Medulla oblongata (tissue), 1 donor: ENCODE data around the gene RTL1.

Experiments
- DNase-seq: peaks from one replicate; pipeline ENCODE4 v3.0.0-alpha.2; 2015; ENCODE audit errors: extremely low spot score

Gene RTL1

DNA sequence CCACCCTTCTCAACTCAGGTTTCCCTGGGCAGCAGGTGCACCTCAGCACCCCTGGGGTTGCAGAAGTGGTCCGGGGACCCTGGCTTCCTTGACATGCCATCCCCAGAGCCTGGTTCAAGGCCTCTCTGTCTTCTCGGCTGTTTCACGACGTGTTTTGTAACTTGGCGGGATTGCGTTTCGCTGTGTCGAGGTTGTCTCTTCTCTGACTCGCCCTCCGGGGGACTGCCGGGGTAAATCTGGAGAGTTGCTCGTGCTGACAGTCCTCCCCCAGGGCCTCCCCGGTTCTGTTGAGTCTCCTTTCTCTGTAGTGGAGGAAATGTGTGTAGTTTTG is 52.0 kb downstream of the RTL1 start:
- DNase-seq = no peak

DNA sequence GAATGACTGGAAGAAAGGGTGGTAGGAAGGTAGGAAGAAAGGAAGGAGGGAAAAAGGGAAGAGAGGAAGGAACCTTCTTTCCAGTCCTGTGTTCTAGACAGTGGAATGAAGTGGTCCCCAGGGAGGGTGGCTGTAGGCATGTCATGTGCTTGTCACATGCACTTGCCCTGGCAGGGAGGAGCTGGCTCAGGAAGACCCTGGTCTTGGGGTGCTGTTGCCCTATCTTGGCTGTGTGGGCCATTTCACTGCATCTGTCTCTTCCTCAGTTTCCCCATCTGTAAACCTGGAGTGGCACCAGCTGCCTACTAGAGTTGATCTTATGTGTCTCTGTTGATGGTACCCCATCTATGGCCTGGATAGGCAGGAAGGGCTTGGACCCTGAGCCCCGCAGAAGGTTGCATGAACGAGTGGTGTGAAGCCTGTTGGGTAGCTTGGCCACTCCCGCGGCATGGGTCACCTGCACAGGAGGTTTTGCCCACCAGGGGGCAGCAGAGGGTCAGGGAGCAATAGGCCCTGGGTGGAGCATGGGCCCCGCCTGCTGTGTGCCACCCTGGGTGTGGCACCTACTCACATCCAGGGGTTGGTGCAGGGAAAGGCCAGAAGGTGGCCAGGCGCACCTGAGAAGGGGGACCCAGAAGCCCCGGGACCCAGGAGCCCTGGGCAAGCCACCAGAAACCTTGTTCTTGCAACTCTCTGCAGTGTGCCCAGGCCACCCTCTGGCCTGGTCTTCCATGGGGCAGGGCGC is 52.5 kb downstream of the RTL1 start:
- DNase-seq = peak; percentile 41

DNA sequence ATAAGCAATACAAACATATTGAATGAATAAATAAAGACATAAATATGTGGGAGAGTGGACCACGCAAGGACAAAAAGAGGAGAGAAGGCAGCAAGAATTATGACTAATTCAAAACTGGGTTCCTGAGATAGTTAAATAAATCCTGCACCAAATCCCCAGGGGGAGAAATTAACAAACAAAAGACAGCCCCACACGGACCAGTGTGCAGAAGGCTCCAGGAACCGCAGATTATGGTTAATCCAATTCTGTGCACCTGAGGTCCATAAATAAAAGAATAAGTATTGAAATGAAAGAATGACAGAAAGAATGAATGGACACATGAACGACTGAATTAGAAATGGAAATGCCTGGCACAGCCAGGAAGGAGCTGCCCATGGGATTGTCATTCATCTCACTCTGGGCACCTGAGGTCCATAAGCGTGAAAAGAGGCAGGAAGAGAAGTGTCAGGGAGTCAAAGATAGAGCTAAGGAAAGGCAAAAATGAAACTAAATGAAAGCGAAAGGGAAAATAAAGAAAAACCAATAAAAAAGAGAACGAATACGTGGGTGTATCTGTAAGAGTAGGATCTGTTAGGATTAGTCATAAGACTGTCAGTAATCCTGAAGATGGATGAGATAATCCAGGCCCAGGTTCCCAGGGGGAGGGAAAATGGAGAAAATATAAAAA is 54.3 kb downstream of the RTL1 start:
- DNase-seq = no peak

DNA sequence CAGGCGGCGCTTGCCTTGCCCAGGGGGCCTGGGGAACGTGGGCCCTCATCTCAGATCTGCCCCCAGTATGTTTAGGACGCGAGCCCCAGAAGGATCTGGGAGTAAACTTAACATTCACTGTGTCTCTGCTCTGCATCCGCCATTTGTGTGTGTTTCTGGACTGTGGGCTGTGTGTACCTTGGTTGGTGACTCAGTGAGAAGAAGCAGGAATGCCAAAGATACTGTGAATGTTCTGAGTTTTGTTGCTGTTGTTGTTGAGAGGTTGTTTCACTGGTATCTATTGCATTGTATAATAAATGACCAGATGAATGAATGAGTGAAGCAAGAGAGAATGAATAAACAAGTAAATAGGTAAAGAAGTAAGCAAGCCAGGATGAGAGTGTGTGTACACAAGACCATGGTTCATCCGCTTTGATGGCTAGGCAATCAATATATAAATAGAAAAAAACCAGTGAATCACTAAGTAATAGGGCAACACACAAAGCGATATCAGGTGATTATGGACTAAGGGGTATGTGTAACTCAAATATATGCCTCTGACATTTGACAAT is 57.1 kb downstream of the RTL1 start:
- DNase-seq = no peak

DNA sequence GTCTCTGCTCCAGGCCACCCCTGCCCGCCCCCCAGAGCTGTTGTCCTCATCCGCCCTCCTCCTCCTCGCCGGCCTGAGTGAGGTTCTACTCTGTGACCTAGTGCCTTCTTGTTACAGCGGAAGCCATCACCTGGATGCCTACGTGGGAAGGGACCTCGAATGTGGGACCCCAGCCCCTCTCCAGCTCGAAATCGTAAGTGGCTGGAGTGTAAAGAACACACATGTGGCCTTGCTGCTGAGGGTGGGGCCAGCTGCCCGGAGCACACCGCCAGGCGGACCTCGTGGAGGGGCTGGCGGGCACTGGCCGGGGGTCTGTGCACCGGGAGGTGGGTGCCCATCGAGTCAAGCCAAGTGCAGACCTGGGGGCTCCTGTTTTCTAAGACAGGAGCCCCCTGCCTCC is 58.2 kb downstream of the RTL1 start:
- no peak for DNase-seq

DNA sequence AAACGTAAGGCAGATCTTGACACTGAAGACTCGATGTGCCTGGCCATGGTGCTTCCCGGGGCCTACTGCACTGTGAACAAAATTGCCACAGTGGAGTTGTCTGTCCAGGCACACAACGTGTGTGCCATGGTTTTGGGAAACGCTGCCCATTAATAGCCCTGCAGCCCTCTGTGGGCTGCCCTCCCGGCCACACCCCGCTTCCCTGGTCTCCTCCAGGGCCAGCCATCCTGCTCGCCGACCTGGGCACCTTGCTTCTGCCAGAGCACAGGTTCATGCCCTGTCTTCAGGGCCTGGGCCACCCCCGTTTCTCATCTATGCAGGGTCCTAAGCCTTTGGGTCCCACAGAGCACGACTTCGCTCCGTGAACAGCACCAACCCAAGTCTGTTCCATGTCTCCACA is 58.7 kb downstream of the RTL1 start:
- no peak for DNase-seq

DNA sequence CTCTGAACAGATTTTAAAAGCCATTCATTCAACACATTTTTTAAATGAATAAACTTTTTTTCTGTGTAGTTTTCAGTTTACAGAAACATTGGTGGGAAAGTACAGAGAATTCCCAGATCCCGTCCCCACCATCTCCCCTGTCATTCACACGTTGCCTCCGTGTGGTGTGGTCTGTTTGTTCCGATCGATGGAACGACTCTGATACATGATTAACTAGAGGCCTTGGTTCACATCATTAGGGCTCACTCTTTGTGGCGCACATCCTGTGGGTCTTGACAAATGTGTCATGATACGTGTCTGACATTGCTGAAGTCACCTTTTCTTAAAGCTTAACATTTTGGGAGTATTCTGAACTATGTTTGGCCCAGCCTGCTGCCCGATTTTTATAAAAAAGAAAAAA is 59.1 kb downstream of the RTL1 start:
- DNase-seq = no peak

DNA sequence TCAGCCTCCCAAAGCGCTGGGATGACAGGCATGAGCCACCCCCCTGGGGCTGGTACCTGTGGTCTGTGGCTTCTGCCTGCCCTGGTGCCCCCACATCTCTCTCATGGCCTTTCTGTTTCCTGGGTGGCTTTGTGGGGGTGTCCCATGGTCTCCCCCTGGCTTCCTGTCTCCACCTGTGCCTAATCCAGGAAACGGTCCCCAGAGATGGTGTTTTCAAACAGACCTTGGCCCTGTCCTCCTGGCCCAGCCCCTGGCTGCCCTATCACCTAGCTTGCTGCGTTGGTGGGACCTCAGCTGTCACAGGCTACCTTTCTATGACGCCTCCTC is 59.5 kb downstream of the RTL1 start:
- no peak for DNase-seq

DNA sequence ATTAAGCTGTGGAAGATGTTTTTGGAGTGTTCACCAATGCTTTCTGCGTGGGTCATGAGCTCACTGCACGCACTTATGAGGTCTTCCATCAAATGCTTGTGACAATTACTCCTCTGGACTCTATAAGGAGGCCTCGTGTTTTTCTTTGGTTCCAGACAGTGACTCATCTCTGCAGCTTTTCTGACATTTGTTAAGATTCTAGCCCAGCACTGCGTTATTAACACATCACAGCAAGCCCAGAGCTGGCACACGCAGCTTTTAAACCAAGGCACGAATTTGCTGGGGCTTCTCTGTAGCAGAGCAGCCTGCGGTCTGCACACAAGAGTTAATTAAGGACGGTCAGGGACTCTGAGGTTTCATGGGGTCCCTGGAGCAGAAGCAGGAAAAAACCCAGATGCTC is 60.7 kb downstream of the RTL1 start:
- peak; percentile 7 for DNase-seq

DNA sequence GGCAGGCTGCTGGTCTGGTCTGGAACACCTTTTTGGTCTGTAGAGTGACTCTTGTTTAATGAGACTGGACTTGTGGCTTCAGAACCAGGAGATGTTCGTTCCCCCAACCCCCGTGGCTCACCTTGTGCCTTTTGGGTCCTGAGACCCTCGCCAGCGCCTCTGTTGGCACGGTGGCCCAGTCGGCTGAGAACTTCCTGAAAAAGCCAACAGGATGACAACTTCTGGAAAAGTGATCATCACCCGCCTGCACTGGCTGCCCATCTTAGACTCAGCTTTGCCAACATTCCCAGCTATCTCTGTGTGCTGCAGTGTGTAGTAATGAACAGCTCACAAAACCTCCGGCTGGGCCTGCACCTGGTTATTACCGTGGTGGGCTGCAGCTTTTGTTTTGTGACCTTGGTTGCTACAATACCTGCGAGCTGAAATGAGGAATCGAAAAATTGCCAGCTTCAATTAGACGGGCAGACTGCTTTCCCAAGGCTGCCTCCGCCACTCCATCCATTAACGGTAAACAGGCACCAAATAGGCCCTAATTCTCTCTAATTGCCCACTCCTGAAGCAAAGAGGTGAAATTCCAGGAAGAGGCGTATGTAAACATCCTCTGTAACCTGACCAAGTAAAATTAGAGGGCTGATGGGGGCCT is 61.6 kb downstream of the RTL1 start:
- DNase-seq = no peak

DNA sequence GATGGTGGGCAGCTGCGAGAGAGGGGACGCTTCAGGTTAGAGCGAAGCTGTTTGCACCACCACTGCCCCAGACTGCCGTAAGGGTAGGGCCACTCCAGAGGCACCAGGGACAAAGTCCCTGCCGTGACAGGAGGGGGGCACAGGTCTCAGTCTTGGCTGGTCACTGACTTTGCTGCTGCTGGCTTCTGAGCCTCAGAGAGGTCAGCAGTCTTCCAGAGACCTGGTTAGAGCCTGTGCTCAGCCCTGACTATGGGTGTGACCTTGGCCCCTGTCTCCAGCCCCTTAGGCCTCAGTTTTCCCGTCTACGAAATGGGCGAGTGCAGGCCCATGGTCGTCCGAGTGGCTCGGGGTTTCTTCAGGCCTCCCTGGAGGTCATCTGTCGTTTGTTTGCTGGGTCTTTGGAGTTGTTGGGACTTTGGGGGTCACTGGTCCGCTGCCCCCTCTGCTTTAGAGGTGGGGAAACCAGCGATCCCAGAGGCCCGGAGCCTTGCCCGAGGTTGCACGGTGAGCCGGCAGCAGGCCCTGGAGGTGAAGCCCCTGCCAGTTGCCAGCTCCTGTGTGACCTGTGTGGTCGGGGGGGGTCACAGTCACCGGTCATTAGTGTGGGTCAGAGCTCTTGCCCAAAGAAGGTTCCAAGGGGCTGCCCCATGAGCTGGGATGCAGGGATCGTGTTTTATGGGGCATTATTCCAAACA is 62.3 kb downstream of the RTL1 start:
- DNase-seq = no peak

DNA sequence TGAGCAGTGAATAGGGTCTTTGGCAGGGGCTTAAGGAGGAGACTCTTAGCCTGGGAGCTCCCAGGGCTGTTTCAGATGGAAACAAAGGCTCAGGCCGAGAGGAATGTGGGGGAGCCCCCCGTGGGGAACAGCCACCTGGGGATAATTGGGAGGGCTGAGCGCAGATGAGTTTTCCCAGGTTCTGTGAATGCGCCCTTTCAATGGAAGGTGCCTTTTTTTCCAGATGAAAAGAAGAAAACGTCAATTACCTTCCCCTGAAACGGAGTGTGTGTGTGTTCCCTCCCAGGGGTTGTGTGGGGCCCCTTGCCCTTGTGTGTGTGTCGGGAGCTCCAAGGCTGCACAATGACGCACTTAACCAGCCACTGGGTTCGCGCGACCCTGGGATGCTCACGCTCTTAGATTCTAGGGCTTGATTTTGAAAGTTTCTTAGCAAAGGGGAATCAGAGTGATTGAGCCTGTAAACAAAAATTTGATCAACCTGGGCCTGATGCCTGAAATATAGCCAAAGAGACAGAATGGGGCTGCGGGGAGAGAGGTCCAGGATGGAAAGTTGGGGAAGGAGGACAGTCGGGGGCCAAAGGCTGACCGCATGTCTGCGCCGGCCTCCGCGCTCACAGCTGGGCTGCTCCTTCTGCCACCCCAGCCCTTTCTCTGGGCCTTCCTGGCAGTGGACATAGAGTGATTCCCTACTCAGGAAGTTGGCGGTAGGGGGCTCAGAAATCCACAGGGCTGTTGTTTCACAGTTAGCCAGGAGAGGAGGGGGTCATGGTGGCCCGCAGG is 63.0 kb downstream of the RTL1 start:
- no peak for DNase-seq

DNA sequence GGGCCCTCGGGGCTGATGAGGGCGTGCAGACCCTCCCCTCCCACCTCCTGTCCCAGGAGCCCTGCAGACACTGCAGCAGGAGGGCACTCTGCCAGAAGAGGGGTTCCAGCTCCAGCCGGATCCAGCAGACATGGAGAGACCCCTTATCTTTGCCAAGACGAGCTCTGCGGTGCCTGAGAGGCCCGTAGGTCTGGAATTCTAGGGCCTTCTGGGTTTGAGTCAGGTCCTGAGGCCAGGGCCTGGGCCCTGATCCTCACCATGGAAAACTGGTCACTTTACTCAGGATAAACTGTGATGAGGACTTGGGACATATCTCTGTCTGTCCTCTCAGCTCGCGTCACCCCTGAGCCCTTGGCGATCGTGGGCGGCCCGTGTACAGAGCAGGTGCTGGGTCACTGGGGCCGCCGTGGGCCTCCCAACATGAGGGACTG is 63.8 kb downstream of the RTL1 start:
- no peak for DNase-seq

DNA sequence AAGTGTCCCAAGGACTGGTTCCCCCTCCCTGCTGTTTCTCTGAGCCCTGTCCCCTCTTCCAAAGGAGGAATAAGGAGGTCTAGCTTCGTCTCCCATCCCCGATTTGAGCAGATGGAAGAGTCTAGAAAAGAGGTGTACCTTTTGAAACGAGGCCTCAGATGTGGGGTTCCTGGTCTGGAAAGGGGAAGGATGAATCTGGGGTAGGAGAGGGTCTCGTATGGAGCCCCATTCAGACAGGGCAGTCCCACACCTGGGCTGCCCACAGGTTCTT is 64.3 kb downstream of the RTL1 start:
- DNase-seq = no peak

DNA sequence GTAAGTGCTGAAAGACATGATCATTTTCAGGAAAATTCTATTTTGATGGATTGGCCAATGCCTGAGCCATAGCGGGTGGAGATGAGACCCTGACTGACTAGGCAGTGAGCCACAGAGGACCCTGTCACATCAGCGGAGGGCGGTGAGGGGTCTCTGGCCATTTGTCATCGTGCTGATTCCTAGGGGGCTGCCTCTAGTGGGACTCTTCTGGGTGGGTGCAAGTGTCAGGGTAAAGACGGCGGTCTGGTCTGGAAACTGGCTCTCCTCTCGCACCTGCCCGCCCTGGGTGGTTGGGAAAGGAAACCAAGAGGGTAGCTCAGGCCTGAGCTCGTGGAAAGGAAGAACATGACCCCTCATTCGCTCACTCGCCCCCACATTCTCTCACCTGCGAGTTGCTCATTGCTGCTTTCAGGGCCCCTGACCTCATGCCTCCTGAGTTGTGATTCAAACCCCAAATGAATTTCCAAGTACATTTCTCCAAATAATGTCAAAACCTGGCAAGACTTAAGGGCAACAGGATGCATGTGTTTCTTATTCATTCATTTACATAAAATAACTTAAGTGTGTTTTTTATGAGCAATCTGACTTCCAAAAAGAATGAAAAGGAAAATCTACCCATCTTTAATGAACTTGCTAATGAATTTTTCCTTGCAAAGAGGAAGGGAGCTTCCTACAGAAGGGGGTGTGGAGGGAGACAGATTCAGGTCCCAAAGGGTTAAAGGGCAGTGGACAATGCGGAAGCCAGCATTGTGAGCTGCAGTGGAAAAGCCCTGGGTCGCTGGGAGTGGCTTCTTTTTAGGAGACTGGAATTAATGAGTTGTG is 64.8 kb downstream of the RTL1 start:
- no peak for DNase-seq

DNA sequence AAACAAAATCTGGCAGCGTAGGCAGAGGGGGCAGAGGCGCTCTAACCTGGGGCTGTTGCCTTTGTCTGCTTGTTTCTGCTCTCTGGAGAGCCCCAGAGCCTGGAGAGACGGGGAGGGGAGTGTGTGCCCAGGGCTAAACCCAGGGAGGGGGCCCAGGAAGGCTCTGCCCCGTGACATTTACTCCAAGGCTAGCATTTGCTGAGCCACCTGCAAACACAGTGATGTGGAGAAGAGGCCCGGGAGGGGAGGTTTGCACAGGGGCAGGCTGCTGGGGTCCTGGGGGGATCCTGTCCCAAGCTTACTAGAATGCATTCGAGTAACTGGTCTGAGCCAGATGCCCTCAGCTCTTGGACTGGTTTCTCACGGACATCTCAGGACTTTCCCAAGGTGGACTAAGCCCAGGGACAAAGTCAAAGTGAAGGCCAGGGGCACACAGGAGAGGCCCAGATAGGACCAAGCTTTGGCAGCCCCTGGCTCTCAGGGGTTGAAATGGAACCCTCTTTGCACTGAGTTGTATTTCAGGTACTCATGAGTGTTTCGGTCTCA is 65.6 kb downstream of the RTL1 start:
- no peak for DNase-seq

DNA sequence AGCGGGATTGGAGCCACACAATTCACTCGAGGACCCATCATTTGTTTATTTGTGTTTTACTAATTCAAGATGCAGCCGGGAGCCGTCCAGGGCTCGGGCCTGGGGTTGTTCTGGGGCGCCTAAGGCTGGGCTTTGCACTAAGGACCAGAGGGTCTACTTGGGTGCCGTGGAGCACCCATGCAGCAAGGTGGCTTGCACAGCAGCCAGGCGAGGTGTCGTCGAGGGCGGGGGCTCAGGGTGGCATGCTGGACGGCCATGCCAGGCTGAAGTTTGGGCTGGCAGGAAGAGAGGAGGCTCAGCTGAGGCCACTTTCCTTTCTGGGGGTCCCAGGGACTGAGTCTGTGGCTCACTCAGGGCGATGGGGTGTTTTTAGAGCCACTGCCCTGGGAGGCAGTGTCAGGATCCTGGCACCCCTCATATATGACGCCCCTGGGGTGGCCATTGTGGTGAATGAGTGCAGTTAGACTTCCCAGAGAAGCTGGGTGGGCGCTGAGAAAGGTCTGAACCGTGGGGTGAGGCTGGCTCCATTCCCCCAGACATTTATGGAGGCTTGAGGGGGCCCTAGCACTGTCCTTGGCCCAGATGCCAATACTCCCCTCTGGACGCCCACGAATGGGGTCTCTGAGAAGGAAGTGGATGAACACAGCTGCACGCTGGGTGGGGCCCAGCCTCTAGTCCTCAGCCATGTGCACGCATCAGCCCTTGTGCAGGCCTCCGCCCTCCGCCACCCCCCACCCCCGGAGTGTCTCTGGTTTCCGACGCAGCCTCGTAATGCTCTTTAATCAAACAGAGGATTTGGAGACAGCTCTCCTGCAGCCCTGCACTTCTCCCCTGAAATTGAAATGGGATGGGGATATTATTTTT is 66.3 kb downstream of the RTL1 start:
- no peak for DNase-seq

DNA sequence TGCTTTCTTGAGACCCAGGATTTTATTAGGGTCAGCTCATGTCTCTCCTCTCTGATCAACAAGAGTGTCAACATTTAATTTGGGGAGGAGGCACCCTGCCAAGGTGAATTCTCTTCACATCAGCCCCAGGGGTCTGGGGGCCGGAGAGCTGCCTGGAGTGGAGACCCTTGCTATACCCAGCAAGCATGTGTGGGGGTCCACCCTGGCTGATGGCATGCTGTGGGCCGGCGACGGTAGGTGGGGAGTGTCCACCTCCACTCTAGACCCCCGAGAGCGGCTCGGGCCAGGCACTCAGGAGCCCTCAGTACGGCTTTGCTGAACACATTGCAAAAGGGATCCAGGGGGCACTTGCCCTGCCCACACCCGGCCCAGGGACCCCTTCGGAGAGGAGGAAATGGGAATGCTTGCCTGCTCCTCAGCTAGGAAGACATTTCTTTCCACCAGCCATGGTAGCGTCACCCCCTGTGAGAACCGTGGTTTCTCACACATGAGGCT is 67.2 kb downstream of the RTL1 start:
- no peak for DNase-seq

DNA sequence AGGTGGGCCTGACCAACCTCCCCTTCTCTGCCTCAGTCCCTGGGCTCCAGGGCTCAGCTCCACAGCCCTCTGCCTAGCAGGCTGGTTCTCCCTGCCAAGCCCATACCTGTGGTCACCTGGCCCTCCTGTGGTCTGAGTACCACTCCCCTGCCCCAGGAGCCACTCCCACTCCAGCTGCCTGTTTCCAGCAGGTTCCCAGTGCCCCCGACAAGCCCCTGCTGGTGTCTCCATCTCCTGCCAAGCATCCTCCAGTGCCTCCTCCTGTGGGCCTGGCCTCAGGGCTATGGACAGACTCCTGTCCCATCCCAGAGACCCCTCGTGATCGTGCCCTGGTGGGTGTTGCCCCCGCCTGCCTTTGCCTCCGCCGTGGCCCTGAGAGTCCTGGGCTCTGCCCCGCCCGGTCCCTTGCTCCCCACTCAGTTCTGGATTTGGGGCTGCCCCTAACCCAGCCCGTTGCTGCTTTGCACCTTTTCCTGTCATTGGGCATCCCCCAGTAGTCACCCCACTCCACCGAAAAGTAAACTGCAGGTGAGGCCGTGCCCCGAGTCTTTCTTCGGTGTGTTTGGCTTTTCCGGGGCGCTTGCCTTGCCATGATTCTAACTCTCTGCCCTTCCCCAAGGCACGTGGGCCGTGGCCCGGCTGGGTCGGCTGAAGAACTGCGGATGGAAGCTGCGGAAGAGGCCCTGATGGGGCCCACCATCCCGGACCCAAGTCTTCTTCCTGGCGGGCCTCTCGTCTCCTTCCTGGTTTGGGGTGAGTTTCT is 67.8 kb downstream of the RTL1 start:
- no peak for DNase-seq
